IPS-15b (cell line): Measurements from ENCODE around the gene INSYN2B.

Experiments
- H3K27me3 ChIP-seq: one replicate; pipeline ENCODE4 v1.6.1; 2013; ENCODE audit warnings: low read length; ENCODE audit not compliant: control insufficient read depth, insufficient read depth
- H3K36me3 ChIP-seq: one replicate; pipeline ENCODE4 v1.6.1; 2013; ENCODE audit warnings: low read length; ENCODE audit not compliant: control insufficient read depth, insufficient read depth
- H3K4me1 ChIP-seq: one replicate; pipeline ENCODE4 v1.6.1; 2013; ENCODE audit warnings: mild to moderate bottlenecking, low read length; ENCODE audit not compliant: control insufficient read depth, insufficient read depth
- H3K4me3 ChIP-seq: one replicate; pipeline ENCODE4 v1.5.1; 2013; ENCODE audit warnings: low read depth, low read length
- H3K9ac ChIP-seq: one replicate; pipeline ENCODE4 v1.6.1; 2013; ENCODE audit warnings: low read depth, mild to moderate bottlenecking, low read length
- H3K9me3 ChIP-seq: one replicate; pipeline ENCODE4 v1.6.1; 2013; ENCODE audit warnings: mild to moderate bottlenecking, low read length; ENCODE audit not compliant: control insufficient read depth, insufficient read depth

INSYN2B gene

DNA sequence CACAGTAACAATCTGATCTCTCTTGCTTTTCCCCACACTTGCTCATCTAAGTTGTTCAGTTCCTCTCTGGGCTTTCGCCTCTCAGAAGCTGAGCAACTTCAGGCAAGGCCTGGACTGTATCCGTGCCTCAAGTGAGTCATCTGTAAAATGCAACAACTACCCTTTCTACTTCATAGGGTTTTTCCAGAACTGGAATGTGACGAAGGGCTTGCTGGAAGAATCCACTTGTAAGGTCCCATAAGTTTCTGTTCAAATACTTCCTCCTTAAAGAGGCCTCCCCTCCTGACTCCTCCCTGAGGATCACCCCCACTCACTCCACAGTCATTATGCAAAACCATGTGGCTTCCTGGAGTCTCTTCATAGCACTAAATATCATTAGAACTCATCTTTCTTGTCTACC lies 17.5 kb upstream of the INSYN2B start:
- Histone ChIP-seq H3K4me1 (peaks cover 4% of the 10 kb centered on the region), H3K9me3 (no peaks in the 10 kb centered on the region), H3K36me3 (no peaks in the 10 kb centered on the region), H3K4me3 (no peak overlapping the region), H3K27me3 (no peaks in the 10 kb centered on the region), H3K9ac (no peak overlapping the region)

DNA sequence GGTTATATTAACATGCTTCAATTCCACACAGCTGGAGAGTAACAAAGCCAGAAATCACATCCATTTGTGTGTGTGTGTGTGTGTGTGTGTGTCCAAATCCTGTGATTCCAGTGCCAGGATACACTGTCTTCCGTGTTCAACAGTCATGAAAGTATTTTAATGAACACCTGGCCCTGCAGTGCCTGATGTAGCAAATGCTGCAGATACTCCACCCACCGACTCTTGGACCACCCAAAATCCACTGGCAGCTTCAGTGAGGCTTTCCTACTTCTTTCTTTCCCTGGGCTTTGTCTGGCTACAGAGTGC lies 13.1 kb upstream of the INSYN2B start:
- no peaks in the 10 kb centered on the region for H3K36me3 ChIP-seq
- no peak overlapping the region for H3K9ac ChIP-seq
- peaks cover 4% of the 10 kb centered on the region for H3K4me1 ChIP-seq
- H3K4me3 ChIP-seq = no peak overlapping the region
- H3K27me3 ChIP-seq = no peaks in the 10 kb centered on the region
- no peaks in the 10 kb centered on the region for H3K9me3 ChIP-seq

DNA sequence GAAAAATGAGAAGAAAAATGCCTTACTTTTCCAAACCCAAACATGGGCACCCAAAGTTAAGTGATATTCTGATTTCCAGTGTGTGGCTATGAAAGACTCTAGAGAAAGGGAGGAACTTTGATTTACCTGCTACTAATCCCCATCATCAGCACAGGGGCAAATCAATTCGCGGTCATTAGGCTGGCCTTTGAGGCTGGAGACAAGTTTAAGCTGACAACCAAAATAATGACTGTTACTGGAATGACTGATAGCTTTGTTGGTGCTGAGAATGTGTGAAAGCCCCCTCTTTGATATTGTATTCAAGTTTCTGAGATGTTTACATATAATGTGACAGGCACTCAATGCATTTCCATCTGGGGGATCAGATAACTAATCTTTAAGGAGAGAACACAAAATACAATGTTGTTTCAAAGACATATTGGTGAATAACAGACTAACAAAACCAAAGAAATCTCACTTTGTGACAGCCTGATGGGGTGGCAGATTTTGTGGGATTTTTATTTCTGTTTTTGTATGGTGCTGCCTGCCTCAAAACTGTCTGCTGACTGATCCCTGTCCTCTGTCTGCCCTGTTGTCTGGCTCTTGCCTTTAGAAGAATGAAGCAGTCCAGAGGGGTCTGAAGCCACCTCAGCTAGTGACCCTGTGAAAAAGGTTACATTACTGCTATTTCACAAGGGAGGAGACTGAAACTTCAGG lies 12.6 kb upstream of the INSYN2B start:
- Histone ChIP-seq H3K9me3 (no peaks in the 10 kb centered on the region), H3K9ac (no peak overlapping the region), H3K4me1 (peaks cover 4% of the 10 kb centered on the region), H3K27me3 (no peaks in the 10 kb centered on the region), H3K36me3 (no peaks in the 10 kb centered on the region), H3K4me3 (no peak overlapping the region)

DNA sequence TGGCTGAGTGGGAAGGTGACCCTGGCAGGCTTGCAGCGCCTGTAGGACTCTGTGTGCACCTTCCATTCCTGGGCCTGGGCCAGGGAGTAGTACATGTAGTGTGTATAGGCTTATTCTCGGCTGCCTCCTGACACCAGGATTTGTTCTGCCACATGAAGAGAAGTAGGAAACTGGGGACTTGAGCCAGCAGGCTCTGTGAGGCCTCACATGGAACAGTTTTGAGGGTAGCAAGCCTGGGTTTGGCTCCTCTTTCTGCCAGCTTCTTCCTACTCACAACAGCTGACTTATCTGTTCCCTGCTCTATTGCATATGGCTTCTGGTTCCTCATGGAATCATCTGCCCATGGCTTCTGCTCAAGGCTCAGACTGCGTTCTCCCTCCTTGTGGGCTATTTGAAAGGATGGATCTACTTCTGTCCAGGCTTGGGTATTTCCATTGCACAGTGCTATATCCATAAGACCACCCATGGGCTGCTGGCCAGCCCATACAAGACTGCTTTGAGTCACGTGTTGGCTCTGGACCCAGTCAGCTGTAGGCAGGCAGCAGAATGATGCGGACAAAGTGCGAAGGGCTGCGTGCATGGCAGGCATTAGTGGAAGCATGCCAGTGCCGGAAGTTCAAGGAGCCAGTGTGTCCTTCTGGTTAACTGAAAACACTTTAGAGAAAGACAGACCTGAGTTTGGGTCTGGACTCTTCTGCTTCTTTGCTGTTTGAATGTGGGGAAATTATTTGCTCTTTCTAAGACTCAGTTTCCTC lies 11.0 kb upstream of the INSYN2B start:
- Histone ChIP-seq H3K9ac (no peak overlapping the region), H3K36me3 (no peaks in the 10 kb centered on the region), H3K9me3 (no peaks in the 10 kb centered on the region), H3K27me3 (no peaks in the 10 kb centered on the region), H3K4me3 (no peak overlapping the region), H3K4me1 (peaks cover 4% of the 10 kb centered on the region)

DNA sequence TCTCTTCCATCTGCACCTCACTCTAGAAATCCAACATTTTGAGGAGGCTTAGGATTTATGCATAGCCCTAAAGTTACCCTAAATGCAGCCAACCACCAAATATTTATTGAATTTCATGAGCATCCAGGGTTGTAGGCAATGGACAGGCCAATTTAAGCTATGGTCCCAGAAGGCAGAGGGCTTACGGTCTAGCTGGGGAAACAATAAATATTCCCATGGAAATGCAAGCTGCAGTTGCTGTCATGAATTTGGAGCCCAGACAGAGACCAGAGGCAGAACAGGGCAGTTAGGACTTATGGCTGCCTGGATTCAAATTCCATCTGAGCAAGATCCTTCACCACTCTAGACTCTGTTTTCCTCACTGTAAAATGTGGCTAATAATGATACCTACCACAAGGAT lies 9.1 kb upstream of the INSYN2B start:
- no peaks in the 10 kb centered on the region for H3K4me1 ChIP-seq
- no peaks in the 10 kb centered on the region for H3K9me3 ChIP-seq
- H3K4me3 ChIP-seq = no peak overlapping the region
- H3K27me3 ChIP-seq = no peaks in the 10 kb centered on the region
- H3K36me3 ChIP-seq = no peaks in the 10 kb centered on the region
- H3K9ac ChIP-seq = no peak overlapping the region

DNA sequence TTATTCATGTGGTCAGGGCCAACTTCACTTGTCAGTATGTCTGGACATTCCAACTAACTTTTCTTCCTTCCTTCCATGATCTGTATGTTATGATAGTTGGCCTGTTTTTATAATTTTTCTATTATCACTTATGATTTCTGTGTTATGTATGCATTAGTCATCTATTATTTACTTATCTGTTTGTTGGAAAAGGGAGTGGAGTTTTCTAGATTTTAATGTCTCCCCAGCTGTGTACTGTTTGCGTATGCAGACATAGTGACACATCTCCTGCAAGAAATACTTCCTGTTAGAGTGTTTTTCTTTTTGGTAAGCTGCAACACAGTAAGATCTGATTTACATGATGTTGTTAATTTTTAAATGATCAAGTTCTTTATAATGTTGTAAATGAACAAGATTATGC lies 8.7 kb upstream of the INSYN2B start:
- Histone ChIP-seq H3K9me3 (no peaks in the 10 kb centered on the region), H3K4me1 (no peaks in the 10 kb centered on the region), H3K36me3 (no peaks in the 10 kb centered on the region), H3K27me3 (no peaks in the 10 kb centered on the region), H3K4me3 (no peak overlapping the region), H3K9ac (no peak overlapping the region)

DNA sequence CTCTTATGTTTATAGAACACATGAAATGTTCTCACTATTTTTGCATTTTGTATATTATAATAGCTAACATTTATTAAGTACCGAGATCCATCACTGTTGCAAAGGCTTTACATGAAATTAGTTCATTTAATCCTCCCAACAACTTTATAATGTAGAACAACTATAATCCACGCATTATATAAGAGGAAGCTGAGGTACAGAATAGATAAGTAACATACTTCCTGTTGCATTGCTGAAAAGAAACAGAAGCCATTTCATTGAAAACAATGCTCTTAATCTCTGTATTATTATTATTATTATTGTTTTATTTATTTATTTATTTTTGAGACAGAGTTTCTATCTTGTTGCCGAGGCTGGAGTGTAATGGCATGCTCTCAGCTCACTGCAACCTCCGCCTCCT lies 7.9 kb upstream of the INSYN2B start:
- Histone ChIP-seq H3K9ac (no peak overlapping the region), H3K4me3 (no peak overlapping the region), H3K9me3 (no peaks in the 10 kb centered on the region), H3K36me3 (no peaks in the 10 kb centered on the region), H3K4me1 (no peaks in the 10 kb centered on the region), H3K27me3 (no peaks in the 10 kb centered on the region)

DNA sequence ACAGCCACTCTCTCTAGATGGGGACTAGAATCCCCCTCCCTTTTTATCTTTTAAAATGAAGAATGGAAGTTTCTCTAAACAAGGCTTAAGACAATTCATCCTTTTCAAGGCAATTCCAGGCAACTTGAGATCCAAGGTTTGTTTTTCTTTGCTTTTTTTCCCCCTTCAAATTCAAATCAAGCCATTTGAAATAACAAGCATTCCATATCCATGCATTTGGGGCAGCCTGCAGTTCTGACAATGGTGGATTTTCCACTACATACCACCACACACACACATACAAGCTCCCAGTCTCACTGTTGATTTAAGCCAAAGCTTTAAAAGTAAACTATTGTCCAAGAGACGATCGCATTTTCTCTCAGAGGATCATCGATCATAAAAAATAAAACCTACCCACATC lies 424 bp downstream of the INSYN2B start:
- no peak overlapping the region for H3K9ac ChIP-seq
- H3K4me1 ChIP-seq = peaks cover 39% of the 10 kb centered on the region

DNA sequence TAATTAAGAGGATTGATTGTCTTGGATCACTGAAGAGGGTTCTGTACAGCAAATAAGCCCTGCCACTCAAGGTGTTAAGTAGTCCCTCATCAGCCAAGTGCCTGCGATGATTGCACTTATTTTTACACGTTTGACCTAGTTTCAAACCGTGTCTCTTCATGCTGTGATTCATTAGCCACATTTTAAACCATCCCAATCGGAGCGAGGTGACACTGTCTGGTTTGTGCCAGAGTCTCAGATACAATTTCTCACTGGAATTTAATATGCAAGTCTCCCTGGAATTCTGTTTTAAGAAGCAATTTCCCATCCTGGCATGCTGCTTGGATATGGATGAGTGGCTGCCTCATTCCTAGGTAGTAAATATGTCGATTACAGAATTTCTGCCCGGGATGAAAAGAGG lies 1.6 kb downstream of the INSYN2B start:
- Histone ChIP-seq H3K4me1 (peaks cover 39% of the 10 kb centered on the region), H3K27me3 (peaks cover 10% of the 10 kb centered on the region), H3K4me3 (no peak overlapping the region), H3K36me3 (no peaks in the 10 kb centered on the region), H3K9ac (no peak overlapping the region), H3K9me3 (no peaks in the 10 kb centered on the region)

More for the DNA sequence above, 424 bp downstream of the INSYN2B start:
- H3K9me3 ChIP-seq = no peaks in the 10 kb centered on the region
- peak overlapping the region; percentile 48 for H3K4me3 ChIP-seq
- peaks cover 10% of the 10 kb centered on the region for H3K27me3 ChIP-seq
- no peaks in the 10 kb centered on the region for H3K36me3 ChIP-seq

DNA sequence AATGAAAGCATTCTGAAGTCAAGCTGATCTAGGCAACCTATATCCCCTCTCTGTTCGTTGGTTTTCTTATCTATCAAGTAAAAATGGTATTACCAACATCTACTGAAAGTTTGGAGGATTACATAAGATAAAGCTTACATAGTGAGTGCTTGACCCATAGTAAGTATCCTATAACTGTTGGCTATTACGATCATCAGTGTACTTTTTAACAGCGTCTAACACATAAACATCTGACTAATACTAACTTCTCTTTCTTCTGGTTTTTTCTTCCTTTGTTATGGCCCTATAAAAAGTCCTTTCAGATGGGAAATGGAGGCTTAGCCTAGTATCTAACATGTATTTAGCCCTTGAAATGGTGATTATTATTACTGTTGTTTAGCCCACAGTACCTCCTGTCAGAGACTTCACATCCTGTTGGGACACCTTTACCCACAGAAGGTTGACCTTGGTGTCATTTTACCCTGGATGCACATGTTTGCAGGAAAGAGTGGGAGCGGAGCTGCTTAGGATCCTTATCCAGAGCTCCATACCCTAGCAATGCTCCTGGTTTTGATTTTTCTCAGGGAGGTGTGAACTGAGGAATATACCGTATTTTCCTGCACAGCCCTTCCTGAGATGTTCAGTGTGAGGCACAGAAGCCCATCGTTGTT lies 6.0 kb downstream of the INSYN2B start:
- Histone ChIP-seq H3K4me1 (peaks cover 25% of the 10 kb centered on the region), H3K4me3 (no peak overlapping the region), H3K9me3 (no peaks in the 10 kb centered on the region), H3K27me3 (peaks cover 9% of the 10 kb centered on the region), H3K9ac (no peak overlapping the region), H3K36me3 (no peaks in the 10 kb centered on the region)

DNA sequence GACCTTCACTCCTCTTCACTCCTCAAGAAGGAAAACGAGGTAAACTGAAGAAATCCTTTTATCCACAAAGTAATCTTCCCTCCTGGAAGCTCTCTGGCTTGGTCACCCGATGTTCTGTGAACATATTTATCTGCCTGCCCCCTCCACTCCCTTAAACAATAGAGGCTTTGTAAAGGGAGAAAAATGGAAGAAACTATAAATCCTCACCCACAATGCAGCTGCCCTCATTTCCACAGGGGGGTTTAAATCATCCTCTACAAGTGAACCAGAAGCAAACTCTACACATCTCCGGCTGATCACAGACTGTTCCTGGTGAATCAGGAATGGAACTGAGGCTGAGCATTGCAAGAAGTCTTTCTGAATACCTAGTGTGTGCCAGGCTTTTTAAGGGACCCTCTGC lies 7.2 kb downstream of the INSYN2B start:
- Histone ChIP-seq H3K4me1 (peaks cover 15% of the 10 kb centered on the region), H3K9ac (no peak overlapping the region), H3K27me3 (peaks cover 2% of the 10 kb centered on the region)

DNA sequence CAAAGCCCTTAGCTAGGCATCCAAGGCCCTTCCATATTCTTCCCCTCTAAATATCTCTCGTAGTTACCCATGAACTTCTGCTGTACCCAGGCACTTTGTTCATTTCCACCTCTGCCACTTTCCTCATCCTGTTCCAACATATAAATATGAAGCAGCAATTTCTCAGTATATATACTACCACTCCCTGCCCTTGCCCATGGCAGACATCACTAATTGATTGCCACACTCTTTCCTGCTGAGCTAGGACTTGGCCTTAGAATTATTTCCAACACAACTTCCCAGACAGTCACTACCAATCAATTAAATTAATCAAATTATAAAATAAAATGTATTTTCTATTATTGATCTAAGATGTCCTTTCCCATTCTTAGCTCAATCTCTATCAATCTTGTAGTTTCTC lies 8.5 kb downstream of the INSYN2B start:
- Histone ChIP-seq H3K9ac (no peak overlapping the region), H3K27me3 (no peaks in the 10 kb centered on the region), H3K9me3 (no peaks in the 10 kb centered on the region), H3K4me3 (no peak overlapping the region), H3K36me3 (no peaks in the 10 kb centered on the region), H3K4me1 (peaks cover 3% of the 10 kb centered on the region)

More for the DNA sequence above, 7.2 kb downstream of the INSYN2B start:
- Histone ChIP-seq H3K36me3 (no peaks in the 10 kb centered on the region), H3K9me3 (no peaks in the 10 kb centered on the region), H3K4me3 (no peak overlapping the region)
